ENCODE results near the gene RAD51D.
"Not testable (repeated sequence)": the region's sequence is repeated elsewhere in the genome, so short reads cannot be mapped to it uniquely, and the experiment has no call there.

RAD51D gene

DNA sequence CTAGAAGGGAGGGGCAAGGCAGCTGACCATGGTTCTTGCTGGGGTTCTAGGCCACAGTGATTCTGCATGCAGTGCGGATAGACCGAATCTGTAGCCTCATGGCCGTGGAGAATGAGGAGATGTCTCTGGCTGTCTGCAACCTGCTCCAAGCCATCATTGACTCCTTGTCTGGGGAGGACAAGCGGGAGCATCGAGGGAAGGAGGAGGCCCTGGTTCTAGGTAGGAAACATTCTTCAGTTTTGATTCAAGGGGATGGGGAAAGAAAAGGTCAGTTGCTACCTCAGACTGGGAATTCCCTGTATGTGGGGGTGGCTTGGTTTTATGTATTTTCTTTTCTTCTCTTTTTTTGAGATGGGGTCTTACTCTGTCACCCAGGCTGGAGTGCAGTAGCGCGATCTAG lies 35.6 kb upstream of the RAD51D start:
- no peaks in the 10 kb centered on the region for H3K36me3 ChIP-seq (ENCODE audit: control insufficient read depth, insufficient read depth, low read length)
- H3K4me3 ChIP-seq (ENCODE audit: low read depth, low read length) = no peak overlapping the region
- no peaks in the 10 kb centered on the region for H3K4me1 ChIP-seq (ENCODE audit: control insufficient read depth, insufficient read depth, low read length)
- H3K27me3 ChIP-seq (ENCODE audit: control insufficient read depth, insufficient read depth, low read length) = no peaks in the 10 kb centered on the region
- no peaks in the 10 kb centered on the region for H3K9me3 ChIP-seq (ENCODE audit: control insufficient read depth, insufficient read depth, low read length)
- H3K9ac ChIP-seq (ENCODE audit: low read depth, low read length) = no peak overlapping the region
- no peak overlapping the region for H3K27ac ChIP-seq (ENCODE audit: low read depth, low read length)

DNA sequence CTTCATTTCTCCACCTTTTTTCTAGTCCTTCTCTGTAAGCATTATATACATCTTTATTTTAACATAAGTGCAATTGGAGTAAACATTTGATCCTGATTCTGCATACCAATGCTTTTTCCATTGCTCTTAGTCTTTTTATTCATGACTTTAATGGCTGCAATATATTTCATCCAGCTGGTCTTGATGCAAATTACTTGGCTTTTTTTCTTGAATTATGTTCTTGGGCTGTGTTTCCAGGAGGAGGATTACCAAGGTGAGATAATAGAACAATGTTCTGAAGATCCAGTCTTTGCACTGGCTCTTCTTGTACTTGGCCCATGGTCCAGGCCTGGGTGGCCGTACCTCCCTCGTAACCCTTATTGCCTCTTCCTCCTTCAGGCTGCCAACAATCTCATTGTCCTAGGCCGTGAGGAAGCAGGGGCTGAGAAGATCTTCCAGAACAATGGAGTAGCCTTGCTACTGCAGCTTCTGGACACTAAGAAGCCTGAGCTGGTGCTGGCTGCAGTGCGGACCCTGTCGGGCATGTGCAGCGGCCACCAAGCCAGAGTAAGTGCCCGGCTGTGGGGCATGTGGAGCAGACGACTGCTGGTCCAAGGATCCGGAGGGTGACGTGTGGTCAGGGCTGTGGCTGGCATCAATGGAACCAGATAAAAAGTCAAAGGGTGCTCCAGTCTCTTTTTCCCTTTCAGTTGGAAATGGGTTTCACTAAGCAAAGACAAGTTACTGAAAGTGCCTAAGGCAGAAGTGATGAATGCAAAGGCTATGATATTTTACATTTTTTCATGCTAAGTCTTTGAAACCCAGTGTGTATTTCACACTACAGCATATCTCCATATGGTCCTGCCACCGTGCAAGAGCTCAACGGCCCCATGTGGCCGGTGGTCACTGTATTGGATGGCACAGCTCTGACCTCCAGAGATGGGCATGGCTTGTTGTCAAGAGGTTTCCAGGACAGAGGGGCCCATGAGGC lies 34.8 kb upstream of the RAD51D start:
- Histone ChIP-seq H3K36me3 (ENCODE audit: control insufficient read depth, insufficient read depth, low read length) (no peaks in the 10 kb centered on the region), H3K9me3 (ENCODE audit: control insufficient read depth, insufficient read depth, low read length) (no peaks in the 10 kb centered on the region), H3K27ac (ENCODE audit: low read depth, low read length) (no peak overlapping the region), H3K4me1 (ENCODE audit: control insufficient read depth, insufficient read depth, low read length) (no peaks in the 10 kb centered on the region), H3K9ac (ENCODE audit: low read depth, low read length) (no peak overlapping the region), H3K27me3 (ENCODE audit: control insufficient read depth, insufficient read depth, low read length) (no peaks in the 10 kb centered on the region), H3K4me3 (ENCODE audit: low read depth, low read length) (no peak overlapping the region)

DNA sequence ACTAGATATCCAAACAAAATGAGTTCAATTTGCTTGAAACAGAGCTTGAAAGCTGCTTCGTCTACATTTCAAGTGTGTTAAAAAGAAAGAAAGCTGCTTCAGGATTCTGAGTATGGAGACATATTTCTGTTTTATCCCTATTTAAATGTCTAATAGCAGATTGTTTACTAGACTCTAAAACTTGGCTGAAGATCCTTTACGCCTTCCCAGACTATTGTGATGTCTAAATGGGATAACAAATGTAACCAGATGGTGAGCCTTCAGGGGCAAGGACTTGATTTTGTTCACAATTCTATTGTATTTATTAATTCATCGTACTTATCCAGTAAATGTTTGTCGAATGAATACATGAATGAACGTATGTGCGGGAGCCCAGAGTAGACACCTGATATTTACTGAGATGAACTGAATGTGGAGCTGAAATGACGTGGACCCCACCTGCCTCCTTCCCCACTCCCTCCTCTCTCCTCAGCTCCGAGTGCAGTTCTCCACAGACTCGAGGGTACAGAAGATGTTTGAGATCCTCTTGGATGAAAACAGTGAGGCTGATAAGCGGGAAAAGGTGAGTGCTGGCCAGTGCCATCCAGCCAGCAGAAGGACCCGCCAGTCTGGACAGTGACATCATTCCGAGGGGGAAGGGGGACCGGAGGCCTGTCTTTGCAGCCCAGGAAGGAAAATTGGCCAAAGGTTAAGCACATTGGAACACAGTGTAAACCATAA lies 32.9 kb upstream of the RAD51D start:
- Histone ChIP-seq H3K9ac (ENCODE audit: low read depth, low read length) (no peak overlapping the region), H3K4me1 (ENCODE audit: control insufficient read depth, insufficient read depth, low read length) (no peaks in the 10 kb centered on the region), H3K9me3 (ENCODE audit: control insufficient read depth, insufficient read depth, low read length) (no peaks in the 10 kb centered on the region), H3K4me3 (ENCODE audit: low read depth, low read length) (no peak overlapping the region), H3K27ac (ENCODE audit: low read depth, low read length) (no peak overlapping the region), H3K27me3 (ENCODE audit: control insufficient read depth, insufficient read depth, low read length) (no peaks in the 10 kb centered on the region), H3K36me3 (ENCODE audit: control insufficient read depth, insufficient read depth, low read length) (no peaks in the 10 kb centered on the region)

DNA sequence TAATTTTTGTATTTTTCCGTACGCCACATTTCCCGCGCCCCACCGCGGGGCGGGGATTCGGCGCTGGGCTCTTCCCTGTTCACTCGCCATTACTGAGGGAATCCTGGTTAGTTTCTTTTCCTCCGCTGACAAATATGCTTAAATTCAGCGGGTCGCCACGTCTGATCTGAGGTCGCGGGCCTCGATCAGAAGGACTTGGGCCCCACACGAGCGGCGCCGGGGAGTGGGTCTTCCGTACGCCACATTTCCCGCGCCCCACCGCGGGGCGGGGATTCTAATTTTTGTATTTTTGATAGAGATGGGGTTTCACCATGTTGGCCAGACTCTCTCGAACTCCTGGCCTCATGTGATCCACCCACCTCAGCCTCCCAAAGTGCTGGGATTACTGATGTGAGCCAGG lies 31.4 kb upstream of the RAD51D start:
- H3K4me1 ChIP-seq (ENCODE audit: control insufficient read depth, insufficient read depth, low read length); H3K27ac ChIP-seq (ENCODE audit: low read depth, low read length); H3K9me3 ChIP-seq (ENCODE audit: control insufficient read depth, insufficient read depth, low read length); H3K36me3 ChIP-seq (ENCODE audit: control insufficient read depth, insufficient read depth, low read length); H3K27me3 ChIP-seq (ENCODE audit: control insufficient read depth, insufficient read depth, low read length); H3K4me3 ChIP-seq (ENCODE audit: low read depth, low read length); H3K9ac ChIP-seq (ENCODE audit: low read depth, low read length): not testable (repeated sequence)

DNA sequence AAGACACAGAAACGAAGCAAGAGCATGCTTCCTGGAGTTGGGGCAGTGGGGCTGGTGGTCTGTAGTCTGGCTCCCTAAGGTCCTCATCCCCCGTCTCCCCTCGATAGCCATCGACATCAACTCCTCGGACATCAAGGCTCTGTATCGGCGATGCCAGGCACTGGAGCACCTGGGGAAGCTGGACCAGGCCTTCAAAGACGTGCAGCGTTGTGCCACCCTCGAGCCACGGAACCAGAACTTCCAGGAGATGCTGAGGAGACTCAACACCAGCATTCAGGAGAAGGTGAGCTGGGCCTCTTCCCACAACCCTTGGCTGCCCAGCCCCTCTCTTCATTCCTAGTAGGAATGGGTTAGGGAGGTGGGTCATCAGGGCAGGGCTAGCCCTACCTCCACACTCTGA lies 30.3 kb upstream of the RAD51D start:
- Histone ChIP-seq H3K9me3 (ENCODE audit: control insufficient read depth, insufficient read depth, low read length) (no peaks in the 10 kb centered on the region), H3K27me3 (ENCODE audit: control insufficient read depth, insufficient read depth, low read length) (no peaks in the 10 kb centered on the region), H3K36me3 (ENCODE audit: control insufficient read depth, insufficient read depth, low read length) (no peaks in the 10 kb centered on the region), H3K27ac (ENCODE audit: low read depth, low read length) (no peak overlapping the region), H3K4me1 (ENCODE audit: control insufficient read depth, insufficient read depth, low read length) (no peaks in the 10 kb centered on the region), H3K4me3 (ENCODE audit: low read depth, low read length) (no peak overlapping the region), H3K9ac (ENCODE audit: low read depth, low read length) (no peak overlapping the region)

DNA sequence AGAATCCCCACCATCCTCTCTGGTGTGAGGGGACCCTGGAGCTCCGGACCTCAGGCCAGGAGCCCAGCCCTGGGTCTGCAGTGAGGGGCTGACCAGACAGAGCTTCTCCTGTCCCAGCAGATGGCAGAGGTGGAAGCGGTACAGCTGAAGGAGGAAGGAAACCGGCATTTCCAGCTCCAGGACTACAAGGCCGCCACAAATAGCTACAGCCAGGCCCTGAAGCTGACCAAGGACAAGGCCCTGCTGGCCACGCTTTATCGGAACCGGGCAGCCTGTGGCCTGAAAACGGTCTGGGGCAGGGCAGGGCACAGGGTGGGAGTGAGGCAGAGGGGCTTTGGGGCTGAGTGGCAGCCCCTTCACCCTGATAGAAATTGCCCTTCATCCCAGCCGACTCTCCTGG lies 28.5 kb upstream of the RAD51D start:
- H3K4me1 ChIP-seq (ENCODE audit: control insufficient read depth, insufficient read depth, low read length) = no peaks in the 10 kb centered on the region
- H3K27ac ChIP-seq (ENCODE audit: low read depth, low read length) = no peak overlapping the region
- H3K36me3 ChIP-seq (ENCODE audit: control insufficient read depth, insufficient read depth, low read length) = no peaks in the 10 kb centered on the region
- H3K27me3 ChIP-seq (ENCODE audit: control insufficient read depth, insufficient read depth, low read length) = no peaks in the 10 kb centered on the region
- H3K4me3 ChIP-seq (ENCODE audit: low read depth, low read length) = no peak overlapping the region
- H3K9me3 ChIP-seq (ENCODE audit: control insufficient read depth, insufficient read depth, low read length) = no peaks in the 10 kb centered on the region
- H3K9ac ChIP-seq (ENCODE audit: low read depth, low read length) = no peak overlapping the region

GRCh38 chr17:35147375-35147905 lies 27.8 kb upstream of the RAD51D start, which contains the start of gene UNC45B:
Gene UNC45B, plus strand, starts transcription at chr17:35147817. Its CDS starts 447 bp downstream, at chr17:35148264.
- no peaks in the 10 kb centered on the region for H3K27me3 ChIP-seq (ENCODE audit: control insufficient read depth, insufficient read depth, low read length)
- no peak within 1 kb of the TSS for H3K27ac ChIP-seq (ENCODE audit: low read depth, low read length)
- no peaks in the 10 kb centered on the region for H3K4me1 ChIP-seq (ENCODE audit: control insufficient read depth, insufficient read depth, low read length)
- no peaks in the 10 kb centered on the region for H3K36me3 ChIP-seq (ENCODE audit: control insufficient read depth, insufficient read depth, low read length)
- H3K9me3 ChIP-seq (ENCODE audit: control insufficient read depth, insufficient read depth, low read length) = no peaks in the 10 kb centered on the region
- no peak within 1 kb of the TSS for H3K9ac ChIP-seq (ENCODE audit: low read depth, low read length)
- H3K4me3 ChIP-seq (ENCODE audit: low read depth, low read length) = no peak within 1 kb of the TSS

- Histone ChIP-seq H3K27ac (ENCODE audit: low read depth, low read length) (no peak overlapping the region), H3K9ac (ENCODE audit: low read depth, low read length) (no peak overlapping the region), H3K36me3 (ENCODE audit: control insufficient read depth, insufficient read depth, low read length) (no peaks in the 10 kb centered on the region), H3K4me1 (ENCODE audit: control insufficient read depth, insufficient read depth, low read length) (no peaks in the 10 kb centered on the region), H3K4me3 (ENCODE audit: low read depth, low read length) (no peak overlapping the region), H3K9me3 (ENCODE audit: control insufficient read depth, insufficient read depth, low read length) (no peaks in the 10 kb centered on the region), H3K27me3 (ENCODE audit: control insufficient read depth, insufficient read depth, low read length) (no peaks in the 10 kb centered on the region)
Measured at GRCh38 chr17:35146214-35146833, 26.7 kb upstream of the RAD51D start.

- H3K27ac ChIP-seq (ENCODE audit: low read depth, low read length) = no peak overlapping the region
- no peak overlapping the region for H3K9ac ChIP-seq (ENCODE audit: low read depth, low read length)
- no peaks in the 10 kb centered on the region for H3K4me1 ChIP-seq (ENCODE audit: control insufficient read depth, insufficient read depth, low read length)
- H3K9me3 ChIP-seq (ENCODE audit: control insufficient read depth, insufficient read depth, low read length) = no peaks in the 10 kb centered on the region
- peaks cover 2% of the 10 kb centered on the region for H3K36me3 ChIP-seq (ENCODE audit: control insufficient read depth, insufficient read depth, low read length)
- no peak overlapping the region for H3K4me3 ChIP-seq (ENCODE audit: low read depth, low read length)
- H3K27me3 ChIP-seq (ENCODE audit: control insufficient read depth, insufficient read depth, low read length) = no peaks in the 10 kb centered on the region
Measured at GRCh38 chr17:35144840-35145239, 25.2 kb upstream of the RAD51D start.

GRCh38 chr17:35142467-35142796 lies 22.8 kb upstream of the RAD51D start:
- H3K27me3 ChIP-seq (ENCODE audit: control insufficient read depth, insufficient read depth, low read length) = no peaks in the 10 kb centered on the region
- peaks cover 26% of the 10 kb centered on the region for H3K36me3 ChIP-seq (ENCODE audit: control insufficient read depth, insufficient read depth, low read length)
- no peak overlapping the region for H3K9ac ChIP-seq (ENCODE audit: low read depth, low read length)
- peak overlapping the region; percentile 83; the same call in 1 of the 2 replicates for H3K4me3 ChIP-seq (ENCODE audit: low read depth, low read length)
- H3K9me3 ChIP-seq (ENCODE audit: control insufficient read depth, insufficient read depth, low read length) = no peaks in the 10 kb centered on the region
- H3K27ac ChIP-seq (ENCODE audit: low read depth, low read length) = no peak overlapping the region
- H3K4me1 ChIP-seq (ENCODE audit: control insufficient read depth, insufficient read depth, low read length) = no peaks in the 10 kb centered on the region
